Mammary epithelial cell (primary cell): ENCODE results near the gene PYGB.

Experiments used
- EZH2 ChIP-seq: IDR thresholded peaks from 2 replicates; pipeline ENCODE4 v1.6.1; 2012; ENCODE audit warnings: low read length, inconsistent platforms, borderline replicate concordance
- TF ChIP-seq, protein P1 (sequence below), 2 donors: IDR thresholded peaks in 1 of 2; conservative IDR thresholded peaks in 1 of 2; 2 replicates each; pipeline ENCODE4 v1.5.1; 2011 to 2012; ENCODE audit warnings: inconsistent platforms in 2 of 2, low read length in 2 of 2, mild to moderate bottlenecking in 2 of 2, control low read depth in 1 of 2, low read depth in 1 of 2; ENCODE audit not compliant: insufficient read depth in 1 of 2; ENCODE audit errors: extremely low read depth in 1 of 2

GRCh38 chr20:25222461-25223178 lies 25.3 kb upstream of the PYGB start:
- TF ChIP-seq, protein P1, sequence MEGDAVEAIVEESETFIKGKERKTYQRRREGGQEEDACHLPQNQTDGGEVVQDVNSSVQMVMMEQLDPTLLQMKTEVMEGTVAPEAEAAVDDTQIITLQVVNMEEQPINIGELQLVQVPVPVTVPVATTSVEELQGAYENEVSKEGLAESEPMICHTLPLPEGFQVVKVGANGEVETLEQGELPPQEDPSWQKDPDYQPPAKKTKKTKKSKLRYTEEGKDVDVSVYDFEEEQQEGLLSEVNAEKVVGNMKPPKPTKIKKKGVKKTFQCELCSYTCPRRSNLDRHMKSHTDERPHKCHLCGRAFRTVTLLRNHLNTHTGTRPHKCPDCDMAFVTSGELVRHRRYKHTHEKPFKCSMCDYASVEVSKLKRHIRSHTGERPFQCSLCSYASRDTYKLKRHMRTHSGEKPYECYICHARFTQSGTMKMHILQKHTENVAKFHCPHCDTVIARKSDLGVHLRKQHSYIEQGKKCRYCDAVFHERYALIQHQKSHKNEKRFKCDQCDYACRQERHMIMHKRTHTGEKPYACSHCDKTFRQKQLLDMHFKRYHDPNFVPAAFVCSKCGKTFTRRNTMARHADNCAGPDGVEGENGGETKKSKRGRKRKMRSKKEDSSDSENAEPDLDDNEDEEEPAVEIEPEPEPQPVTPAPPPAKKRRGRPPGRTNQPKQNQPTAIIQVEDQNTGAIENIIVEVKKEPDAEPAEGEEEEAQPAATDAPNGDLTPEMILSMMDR (conservative IDR thresholded peaks at IDR 0.05 in 1 of 2, IDR thresholded peaks at IDR 0.05 in 1 of 2; ENCODE audit: extremely low read depth in 1 of 2, insufficient read depth in 1 of 2, low read depth in 1 of 2, low read length in 2 of 2) = no peak
- no peak for TF ChIP-seq EZH2
